Breast epithelium (tissue), 3 donors: ENCODE measurements around the gene HSPD1.

ENCODE experiments used
- POLR2A ChIP-seq: fragments of 450-650 bp; IDR thresholded peaks from one replicate; pipeline ENCODE4 v1.6.1; 2016; ENCODE audit warnings: antibody characterized with exemption, mild to moderate bottlenecking, moderate library complexity
- POLR2AphosphoS5 ChIP-seq, 3 donors: sonication (generic); formaldehyde crosslinking; IDR thresholded peaks; one replicate each; pipeline ENCODE4 v1.6.1; 2017; ENCODE audit warnings: antibody characterized with exemption in 3 of 3
- TF ChIP-seq, protein P1 (sequence below), 3 donors: fragments of 450-650 bp; IDR thresholded peaks; one replicate each; pipeline ENCODE4 v1.5.1; 2016 to 2017; ENCODE audit warnings: antibody characterized with exemption in 3 of 3, mild to moderate bottlenecking in 3 of 3, moderate library complexity in 3 of 3

DNA sequence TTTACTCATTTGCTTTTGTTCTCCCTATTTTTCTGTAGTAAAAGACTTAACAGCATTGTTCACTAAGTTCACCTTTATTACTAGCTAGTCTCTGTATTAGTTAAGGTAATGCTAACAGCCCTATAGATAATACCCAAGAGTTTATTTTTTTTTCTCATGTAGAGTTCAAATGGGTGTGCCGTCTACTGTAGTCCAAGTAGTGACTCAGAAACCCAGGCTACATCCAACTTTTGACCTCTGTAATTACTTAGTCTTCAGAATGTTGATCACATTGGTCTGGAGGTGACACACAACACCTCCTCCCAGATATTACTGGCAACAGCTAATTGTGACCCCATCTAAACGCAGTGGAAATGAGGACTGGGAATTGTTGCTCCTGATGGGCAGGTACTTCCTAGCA, 38.6 kb downstream of the HSPD1 start:
- TF ChIP-seq, protein P1, sequence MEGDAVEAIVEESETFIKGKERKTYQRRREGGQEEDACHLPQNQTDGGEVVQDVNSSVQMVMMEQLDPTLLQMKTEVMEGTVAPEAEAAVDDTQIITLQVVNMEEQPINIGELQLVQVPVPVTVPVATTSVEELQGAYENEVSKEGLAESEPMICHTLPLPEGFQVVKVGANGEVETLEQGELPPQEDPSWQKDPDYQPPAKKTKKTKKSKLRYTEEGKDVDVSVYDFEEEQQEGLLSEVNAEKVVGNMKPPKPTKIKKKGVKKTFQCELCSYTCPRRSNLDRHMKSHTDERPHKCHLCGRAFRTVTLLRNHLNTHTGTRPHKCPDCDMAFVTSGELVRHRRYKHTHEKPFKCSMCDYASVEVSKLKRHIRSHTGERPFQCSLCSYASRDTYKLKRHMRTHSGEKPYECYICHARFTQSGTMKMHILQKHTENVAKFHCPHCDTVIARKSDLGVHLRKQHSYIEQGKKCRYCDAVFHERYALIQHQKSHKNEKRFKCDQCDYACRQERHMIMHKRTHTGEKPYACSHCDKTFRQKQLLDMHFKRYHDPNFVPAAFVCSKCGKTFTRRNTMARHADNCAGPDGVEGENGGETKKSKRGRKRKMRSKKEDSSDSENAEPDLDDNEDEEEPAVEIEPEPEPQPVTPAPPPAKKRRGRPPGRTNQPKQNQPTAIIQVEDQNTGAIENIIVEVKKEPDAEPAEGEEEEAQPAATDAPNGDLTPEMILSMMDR (IDR thresholded peaks at IDR 0.05): no peak
- TF ChIP-seq POLR2AphosphoS5 (IDR thresholded peaks at IDR 0.05): no peak
- TF ChIP-seq POLR2A: no peak
